Gastroesophageal sphincter (tissue), 4 donors: Measurements from ENCODE around the gene ABO. TPM values are rescaled to one million over a fixed set of nuclear protein-coding genes. Genes with fewer than 3 reads are reported as not detected.
"Not testable (repeated sequence)": the region's sequence is repeated elsewhere in the genome, so short reads cannot be mapped to it uniquely, and the experiment has no call there.

Experiments used
- ATAC-seq: fragments of 150-250 bp; one replicate; pipeline ENCODE4 v1.9.1; 2016; ENCODE audit warnings: mild to moderate bottlenecking, moderate library complexity
- H3K27ac ChIP-seq, 4 donors: fragments of 200-600 bp; sonication (generic) in 3 of 4; 1 replicate in 3 of 4; 2 replicates in 1 of 4; pipeline ENCODE4 v1.5.1; 2016 to 2019
- H3K27me3 ChIP-seq: fragments of 200-600 bp; sonication (generic); one replicate; pipeline ENCODE4 v1.5.1; 2019
- H3K36me3 ChIP-seq, 2 donors: fragments of 200-600 bp; sonication (generic); one replicate each; pipeline ENCODE4 v1.5.1; 2019; ENCODE audit warnings: control low read depth in 1 of 2
- H3K4me1 ChIP-seq, 3 donors: fragments of 200-600 bp; sonication (generic); 1 replicate in 2 of 3; 2 replicates in 1 of 3; pipeline ENCODE4 v1.5.1; 2016 to 2019; ENCODE audit warnings: control low read depth in 2 of 3
- H3K4me3 ChIP-seq, 2 donors: fragments of 200-600 bp; sonication (generic); one replicate each; pipeline ENCODE4 v1.5.1; 2019; ENCODE audit warnings: mild to moderate bottlenecking in 1 of 2, moderate library complexity in 1 of 2
- H3K9me3 ChIP-seq, 3 donors: fragments of 200-600 bp; sonication (generic); one replicate each; pipeline ENCODE4 v1.5.1; 2017 to 2019; ENCODE audit warnings: control low read depth in 2 of 3
- EP300 ChIP-seq: sonication (generic); formaldehyde crosslinking; IDR thresholded peaks from one replicate; pipeline ENCODE4 v1.6.1; 2017; ENCODE audit warnings: antibody characterized with exemption, mild to moderate bottlenecking
- POLR2A ChIP-seq, 2 donors: fragments of 450-650 bp; IDR thresholded peaks; one replicate each; pipeline ENCODE4 v1.6.1; 2017; ENCODE audit warnings: antibody characterized with exemption in 2 of 2, mild to moderate bottlenecking in 2 of 2, moderate library complexity in 1 of 2
- POLR2AphosphoS5 ChIP-seq: sonication (generic); formaldehyde crosslinking; IDR thresholded peaks from one replicate; pipeline ENCODE4 v1.6.1; 2017; ENCODE audit warnings: antibody characterized with exemption
- WGBS, 2 donors: methylation state at CpG; one replicate each; pipeline ENCODE4 v1.1.5; 2018; ENCODE audit warnings: low coverage in 1 of 2; 5-methylcytosine and 5-hydroxymethylcytosine counted together
- total RNA-seq, 4 donors: library from RNA; depleted of rRNA; stranded (reverse); fragments of >200 nt; gene quantifications; one replicate each; pipeline ENCODE4 v1.1.0, GENCODE V29; 2016
- TF ChIP-seq, protein P1 (sequence below), 4 experiments: fragments of 200-600 bp in 2 of 4; fragments of 450-650 bp in 2 of 4; sonication (generic) in 1 of 4; IDR thresholded peaks; one replicate each; pipeline ENCODE4 v1.5.1; 2017 to 2019; ENCODE audit warnings: antibody characterized with exemption in 4 of 4, mild to moderate bottlenecking in 2 of 4, moderate library complexity in 2 of 4

The ABO gene
- total RNA-seq, 4 donors from 2014 or later: 0.47 to 10.0 (median 0.91) TPM

DNA sequence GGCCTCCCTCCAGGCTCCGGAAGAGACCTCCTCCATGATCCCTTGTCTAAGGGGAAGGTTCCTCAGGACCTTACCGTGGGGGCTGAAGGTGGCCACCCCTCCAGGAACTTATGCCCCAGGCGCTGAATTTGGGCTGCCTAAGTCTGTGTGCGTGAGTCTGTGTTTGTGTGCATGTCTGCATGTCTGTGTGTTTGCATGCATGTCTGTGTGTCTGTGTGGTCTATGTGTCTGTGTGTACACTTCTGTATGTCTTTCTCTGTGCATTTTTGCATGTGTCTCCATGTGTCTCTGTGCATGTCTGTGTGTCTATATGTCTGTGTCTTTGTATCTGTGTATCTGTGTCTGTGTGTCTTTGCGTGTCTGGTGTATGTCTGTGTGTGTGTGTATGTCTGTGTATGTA, 20.5 kb downstream of the ABO start:
- 83 to 92% methylated on average over 2 to 5 of the region's 5 CpGs for WGBS, 2 donors
- no peaks in the 10 kb centered on the region for H3K4me1 ChIP-seq
- no peak for ATAC-seq

DNA sequence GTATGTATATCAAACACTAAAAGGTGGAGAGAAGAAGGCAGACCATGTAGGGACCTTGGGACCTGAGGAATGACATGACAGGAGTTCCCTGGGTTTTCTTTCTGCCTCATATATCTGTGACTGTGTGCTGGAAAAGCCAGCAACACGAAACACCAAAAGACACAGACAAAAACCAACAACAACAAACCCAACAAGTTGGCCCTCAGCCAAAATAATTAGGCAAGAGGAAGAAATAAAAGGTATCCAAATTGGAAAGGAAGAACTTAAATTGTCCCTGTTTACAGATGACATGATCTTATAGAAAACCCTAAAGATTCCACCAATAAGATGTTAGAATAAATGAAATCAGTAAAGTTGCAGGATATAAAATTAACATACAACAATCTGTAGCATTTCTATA, 21.7 kb downstream of the ABO start:
- Histone ChIP-seq H3K4me1 (no peaks in the 10 kb centered on the region), H3K36me3 (no peaks in the 10 kb centered on the region), H3K27ac (no peak overlapping the region), H3K27me3 (peaks cover 40% of the 10 kb centered on the region), H3K4me3 (no peak overlapping the region), H3K9me3 (peaks cover 0 to 8% (median 0%) of the 10 kb centered on the region in 3 donors)
- ATAC-seq: no peak
- WGBS, 2 donors: 50 to 78% methylated on average over 1 of the region's 1 CpG
- TF ChIP-seq POLR2A (IDR thresholded peaks at IDR 0.05): no peak

More for the DNA sequence above, 20.5 kb downstream of the ABO start:
- Histone ChIP-seq H3K36me3 (no peaks in the 10 kb centered on the region), H3K27ac (no peak overlapping the region), H3K4me3 (no peak overlapping the region), H3K27me3 (peaks cover 28% of the 10 kb centered on the region), H3K9me3 (peaks cover 0 to 8% (median 0%) of the 10 kb centered on the region in 3 donors)
- TF ChIP-seq POLR2A (IDR thresholded peaks at IDR 0.05) (no peak), POLR2AphosphoS5 (no peak), EP300 (no peak)
- TF ChIP-seq, protein P1, sequence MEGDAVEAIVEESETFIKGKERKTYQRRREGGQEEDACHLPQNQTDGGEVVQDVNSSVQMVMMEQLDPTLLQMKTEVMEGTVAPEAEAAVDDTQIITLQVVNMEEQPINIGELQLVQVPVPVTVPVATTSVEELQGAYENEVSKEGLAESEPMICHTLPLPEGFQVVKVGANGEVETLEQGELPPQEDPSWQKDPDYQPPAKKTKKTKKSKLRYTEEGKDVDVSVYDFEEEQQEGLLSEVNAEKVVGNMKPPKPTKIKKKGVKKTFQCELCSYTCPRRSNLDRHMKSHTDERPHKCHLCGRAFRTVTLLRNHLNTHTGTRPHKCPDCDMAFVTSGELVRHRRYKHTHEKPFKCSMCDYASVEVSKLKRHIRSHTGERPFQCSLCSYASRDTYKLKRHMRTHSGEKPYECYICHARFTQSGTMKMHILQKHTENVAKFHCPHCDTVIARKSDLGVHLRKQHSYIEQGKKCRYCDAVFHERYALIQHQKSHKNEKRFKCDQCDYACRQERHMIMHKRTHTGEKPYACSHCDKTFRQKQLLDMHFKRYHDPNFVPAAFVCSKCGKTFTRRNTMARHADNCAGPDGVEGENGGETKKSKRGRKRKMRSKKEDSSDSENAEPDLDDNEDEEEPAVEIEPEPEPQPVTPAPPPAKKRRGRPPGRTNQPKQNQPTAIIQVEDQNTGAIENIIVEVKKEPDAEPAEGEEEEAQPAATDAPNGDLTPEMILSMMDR (IDR thresholded peaks at IDR 0.05): no peak

- peak; percentile 57 for ATAC-seq
- TF ChIP-seq POLR2A (IDR thresholded peaks at IDR 0.05): no peak
- no peak for TF ChIP-seq EP300
- no peak for TF ChIP-seq POLR2AphosphoS5
- TF ChIP-seq, protein P1 (IDR thresholded peaks at IDR 0.05): no peak
Measured at GRCh38 chr9:133252301-133253020, 22.5 kb downstream of the ABO start.

GRCh38 chr9:133251773-133252172, 23.2 kb downstream of the ABO start:
- WGBS, 2 donors: 60 to 100% methylated on average over 1 of the region's 11 CpGs
- Histone ChIP-seq H3K36me3 (no peaks in the 10 kb centered on the region), H3K9me3 (peaks cover 0 to 8% (median 0%) of the 10 kb centered on the region in 3 donors), H3K4me3 (no peak overlapping the region), H3K4me1 (no peaks in the 10 kb centered on the region), H3K27ac (no peak overlapping the region), H3K27me3 (peaks cover 55% of the 10 kb centered on the region)
- ATAC-seq: no peak
- TF ChIP-seq POLR2AphosphoS5 (no peak), EP300 (no peak), POLR2A (IDR thresholded peaks at IDR 0.05) (no peak)
- TF ChIP-seq, protein P1 (IDR thresholded peaks at IDR 0.05): no peak

More at GRCh38 chr9:133252301-133253020, 22.5 kb downstream of the ABO start:
- WGBS, 2 donors: 8 to 46% methylated on average over 2 to 5 of the region's 16 CpGs
- Histone ChIP-seq H3K9me3 (peaks cover 0 to 8% (median 0%) of the 10 kb centered on the region in 3 donors), H3K4me3 (no peak overlapping the region), H3K27ac (peak overlapping the region in 1 of 4 donors; percentile 26), H3K36me3 (no peaks in the 10 kb centered on the region), H3K27me3 (peaks cover 48% of the 10 kb centered on the region), H3K4me1 (no peaks in the 10 kb centered on the region)

GRCh38 chr9:133251221-133251620, 23.8 kb downstream of the ABO start:
- H3K4me3 ChIP-seq, H3K4me1 ChIP-seq, H3K36me3 ChIP-seq, H3K9me3 ChIP-seq, ATAC-seq, H3K27ac ChIP-seq: not testable (repeated sequence)
- WGBS, 2 donors: 75 to 76% methylated on average over 4 to 6 of the region's 6 CpGs
- peaks cover 61% of the 10 kb centered on the region for H3K27me3 ChIP-seq

DNA sequence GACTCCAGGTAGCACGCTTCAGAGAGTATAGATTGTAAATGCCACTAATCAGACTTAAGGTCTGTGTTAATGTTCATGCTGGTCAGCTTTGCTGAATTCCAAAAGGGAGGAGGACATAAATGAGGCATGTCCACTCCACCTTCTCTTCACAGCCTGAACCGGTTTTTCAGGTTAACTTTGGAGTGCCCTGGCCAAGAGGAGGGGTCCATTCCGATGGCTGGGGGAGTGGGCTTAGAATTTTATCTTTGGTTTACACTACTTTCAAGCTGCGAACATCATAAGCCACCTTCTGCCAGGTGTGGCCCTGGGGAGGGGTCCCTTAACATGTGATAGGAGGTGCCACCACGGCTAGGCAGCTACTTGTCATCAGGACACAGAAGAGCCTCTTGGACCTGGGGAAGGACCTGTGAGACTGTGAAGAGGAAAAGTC, 24.2 kb downstream of the ABO start:
- Histone ChIP-seq H3K36me3 (no peaks in the 10 kb centered on the region), H3K4me1 (no peaks in the 10 kb centered on the region), H3K9me3 (peaks cover 0 to 8% (median 0%) of the 10 kb centered on the region in 3 donors), H3K27ac (no peak overlapping the region), H3K4me3 (no peak overlapping the region), H3K27me3 (peaks cover 62% of the 10 kb centered on the region)
- WGBS, 2 donors: 40 to 67% methylated on average over 3 to 5 of the region's 5 CpGs
- TF ChIP-seq POLR2AphosphoS5 (no peak), POLR2A (IDR thresholded peaks at IDR 0.05) (no peak), EP300 (no peak)
- TF ChIP-seq, protein P1 (IDR thresholded peaks at IDR 0.05): no peak
- ATAC-seq: no peak
